WERI-Rb-1 (cell line): ENCODE results near the gene PFDN4.

ENCODE experiments used
- DNase-seq: peaks from one replicate; pipeline ENCODE4 v3.0.0-alpha.2; 2020
- H3K27ac ChIP-seq: fragments of 250-450 bp; sonication (Bioruptor Pico); 2 replicates; pipeline ENCODE4 v1.5.1; 2020; ENCODE audit warnings: mild to moderate bottlenecking, moderate library complexity
- H3K27me3 ChIP-seq: fragments of 250-450 bp; sonication (Bioruptor Pico); 2 replicates; pipeline ENCODE4 v1.5.1; 2021; ENCODE audit warnings: mild to moderate bottlenecking, low read depth, moderate library complexity; ENCODE audit not compliant: insufficient read depth, severe bottlenecking
- H3K36me3 ChIP-seq: fragments of 250-450 bp; sonication (Bioruptor Pico); 2 replicates; pipeline ENCODE4 v1.5.1; 2020; ENCODE audit warnings: mild to moderate bottlenecking, moderate library complexity
- H3K4me3 ChIP-seq: 2 replicates; pipeline ENCODE4 v1.5.1; 2011; ENCODE audit warnings: low read depth, mild to moderate bottlenecking, control low read depth, low read length
- H3K9me3 ChIP-seq: fragments of 250-450 bp; sonication (Bioruptor Pico); 2 replicates; pipeline ENCODE4 v1.5.1; 2021; ENCODE audit warnings: mild to moderate bottlenecking, moderate library complexity; ENCODE audit not compliant: severe bottlenecking
- TF ChIP-seq, protein P1 (sequence below): IDR thresholded peaks from 2 replicates; pipeline ENCODE4 v1.5.1; 2011; ENCODE audit warnings: low read depth, mild to moderate bottlenecking, control low read depth, inconsistent platforms, low read length

The PFDN4 gene

GRCh38 chr20:54189630-54190029, 18.3 kb upstream of the PFDN4 start:
- no peak for DNase-seq
- H3K9me3 ChIP-seq: no peaks in the 10 kb centered on the region
- TF ChIP-seq, protein P1, sequence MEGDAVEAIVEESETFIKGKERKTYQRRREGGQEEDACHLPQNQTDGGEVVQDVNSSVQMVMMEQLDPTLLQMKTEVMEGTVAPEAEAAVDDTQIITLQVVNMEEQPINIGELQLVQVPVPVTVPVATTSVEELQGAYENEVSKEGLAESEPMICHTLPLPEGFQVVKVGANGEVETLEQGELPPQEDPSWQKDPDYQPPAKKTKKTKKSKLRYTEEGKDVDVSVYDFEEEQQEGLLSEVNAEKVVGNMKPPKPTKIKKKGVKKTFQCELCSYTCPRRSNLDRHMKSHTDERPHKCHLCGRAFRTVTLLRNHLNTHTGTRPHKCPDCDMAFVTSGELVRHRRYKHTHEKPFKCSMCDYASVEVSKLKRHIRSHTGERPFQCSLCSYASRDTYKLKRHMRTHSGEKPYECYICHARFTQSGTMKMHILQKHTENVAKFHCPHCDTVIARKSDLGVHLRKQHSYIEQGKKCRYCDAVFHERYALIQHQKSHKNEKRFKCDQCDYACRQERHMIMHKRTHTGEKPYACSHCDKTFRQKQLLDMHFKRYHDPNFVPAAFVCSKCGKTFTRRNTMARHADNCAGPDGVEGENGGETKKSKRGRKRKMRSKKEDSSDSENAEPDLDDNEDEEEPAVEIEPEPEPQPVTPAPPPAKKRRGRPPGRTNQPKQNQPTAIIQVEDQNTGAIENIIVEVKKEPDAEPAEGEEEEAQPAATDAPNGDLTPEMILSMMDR: no peak
- no peak overlapping the region for H3K27ac ChIP-seq
- H3K36me3 ChIP-seq: no peaks in the 10 kb centered on the region
- H3K4me3 ChIP-seq: no peak overlapping the region
- peaks cover 84% of the 10 kb centered on the region for H3K27me3 ChIP-seq

- no peak overlapping the region for H3K4me3 ChIP-seq
- no peaks in the 10 kb centered on the region for H3K36me3 ChIP-seq
- peaks cover 82% of the 10 kb centered on the region for H3K27me3 ChIP-seq
- no peak overlapping the region for H3K27ac ChIP-seq
- H3K9me3 ChIP-seq: no peaks in the 10 kb centered on the region
- TF ChIP-seq, protein P1: no peak
- no peak for DNase-seq
Measured at GRCh38 chr20:54190217-54190616, 17.7 kb upstream of the PFDN4 start.

DNA sequence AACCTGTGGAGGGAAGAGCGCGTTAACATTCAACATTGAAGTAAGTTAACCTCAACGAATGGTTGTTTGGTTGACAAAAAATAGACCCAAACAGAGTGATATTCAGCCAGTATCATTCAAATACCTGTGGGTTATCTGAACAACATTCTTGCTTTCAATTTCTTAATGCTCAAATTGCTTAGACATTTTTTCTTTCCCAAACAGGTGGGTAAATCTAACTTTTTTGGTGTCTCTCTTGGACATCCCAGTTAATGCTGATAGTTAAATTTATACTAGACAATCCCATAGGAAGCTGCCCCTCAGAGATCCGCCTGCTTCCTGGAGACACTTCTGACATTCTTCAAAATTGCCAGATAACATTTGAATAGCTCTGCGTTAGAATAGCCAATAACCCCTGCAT, 14.1 kb upstream of the PFDN4 start:
- Histone ChIP-seq H3K36me3 (no peaks in the 10 kb centered on the region), H3K9me3 (no peaks in the 10 kb centered on the region), H3K27ac (no peak overlapping the region), H3K27me3 (peaks cover 79% of the 10 kb centered on the region), H3K4me3 (no peak overlapping the region)
- DNase-seq: no peak
- TF ChIP-seq, protein P1: no peak

GRCh38 chr20:54194724-54195438, 13.0 kb upstream of the PFDN4 start:
- TF ChIP-seq, protein P1: 0 out of 2 replicates have a peak, but pooled peaks have one; percentile 9
- no peak for DNase-seq
- Histone ChIP-seq H3K4me3 (no peak overlapping the region), H3K9me3 (no peaks in the 10 kb centered on the region), H3K27me3 (peaks cover 79% of the 10 kb centered on the region), H3K36me3 (no peaks in the 10 kb centered on the region), H3K27ac (no peak overlapping the region)

DNA sequence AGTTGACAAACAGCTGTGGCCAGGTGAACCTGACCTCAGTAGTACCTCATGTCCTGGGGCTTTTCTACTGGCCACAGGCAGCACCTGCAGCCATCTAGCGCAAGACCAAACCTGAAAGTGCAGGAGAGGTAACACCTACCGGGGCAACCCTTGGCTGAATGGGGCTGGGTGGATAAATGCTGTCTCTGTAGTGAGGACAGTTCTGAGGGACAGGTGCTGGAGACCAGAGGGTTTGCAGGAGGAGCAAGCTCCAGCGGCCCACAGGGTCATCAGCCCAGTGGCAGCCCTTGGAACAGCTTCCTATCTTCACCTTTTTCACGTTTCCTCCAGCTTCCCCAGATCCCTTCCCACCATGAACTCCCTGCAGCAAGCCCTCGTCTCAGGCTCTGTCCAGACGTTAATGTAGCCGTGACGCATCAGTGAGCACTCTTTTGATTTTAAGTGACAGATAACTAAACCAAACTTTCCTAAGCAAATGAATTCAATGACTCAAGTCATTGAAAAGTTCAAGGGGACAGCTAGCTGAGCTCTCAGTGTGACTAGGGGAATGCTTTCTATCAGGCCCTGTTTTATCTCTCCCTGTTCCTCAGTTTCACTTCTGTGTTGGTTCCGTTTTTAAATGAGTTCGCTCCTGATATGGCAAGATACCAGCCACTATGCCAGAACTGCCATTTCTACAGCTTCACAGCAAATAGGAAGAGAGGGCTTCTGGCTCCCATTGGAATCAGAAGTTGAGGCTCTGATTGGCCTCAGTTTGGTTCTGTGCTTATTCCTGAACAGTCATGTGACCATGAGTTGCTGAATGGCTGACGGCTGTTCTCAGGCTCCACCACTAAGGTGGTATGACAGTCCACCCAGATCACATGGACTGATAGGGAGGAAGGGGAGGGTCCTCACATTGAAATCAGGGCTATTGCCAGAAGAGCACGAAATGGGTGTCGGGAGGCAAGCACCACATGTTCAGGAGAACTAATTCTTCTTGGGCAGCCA, 12.1 kb upstream of the PFDN4 start:
- Histone ChIP-seq H3K27me3 (peaks cover 82% of the 10 kb centered on the region), H3K27ac (no peak overlapping the region), H3K36me3 (no peaks in the 10 kb centered on the region)

More for the DNA sequence above, 12.1 kb upstream of the PFDN4 start:
- H3K4me3 ChIP-seq: no peak overlapping the region
- H3K9me3 ChIP-seq: no peaks in the 10 kb centered on the region
- no peak for DNase-seq
- TF ChIP-seq, protein P1: no peak
